Osteocyte (in vitro differentiated cells): ENCODE data around the gene SAAL1. TPM values are rescaled to one million over a fixed set of nuclear protein-coding genes. Genes with fewer than 3 reads are reported as not detected.

ENCODE experiments used
- DNase-seq: peaks from one replicate; pipeline ENCODE4 v3.0.0; 2021; ENCODE audit warnings: mixed read lengths; ENCODE audit not compliant: unreplicated experiment; ENCODE audit errors: extremely low spot score
- H3K27ac Mint-ChIP-seq: one replicate; pipeline ENCODE4 v1.8.0; 2021; ENCODE audit warnings: mild to moderate bottlenecking, mixed read lengths; ENCODE audit not compliant: unreplicated experiment
- H3K27me3 Mint-ChIP-seq: one replicate; pipeline ENCODE4 v1.8.0; 2021; ENCODE audit warnings: mixed read lengths; ENCODE audit not compliant: unreplicated experiment
- H3K36me3 Mint-ChIP-seq: one replicate; pipeline ENCODE4 v1.8.0; 2021; ENCODE audit warnings: mixed read lengths; ENCODE audit not compliant: unreplicated experiment
- H3K4me1 Mint-ChIP-seq: one replicate; pipeline ENCODE4 v1.8.0; 2021; ENCODE audit warnings: mixed read lengths; ENCODE audit not compliant: unreplicated experiment
- H3K4me3 Mint-ChIP-seq: one replicate; pipeline ENCODE4 v1.8.0; 2021; ENCODE audit warnings: mild to moderate bottlenecking, moderate library complexity, mixed read lengths; ENCODE audit not compliant: unreplicated experiment
- H3K9me3 Mint-ChIP-seq: one replicate; pipeline ENCODE4 v1.8.0; 2021; ENCODE audit warnings: mixed read lengths; ENCODE audit not compliant: unreplicated experiment
- total RNA-seq: library from RNA; stranded (reverse); gene quantifications from 2 replicates; pipeline ENCODE4 v1.2.1, GENCODE V29; 2021
- TF ChIP-seq, protein P1 (sequence below): fragments of 200-600 bp; sonication (generic); IDR thresholded peaks from 2 replicates; pipeline ENCODE4 v1.5.0; 2021; ENCODE audit warnings: antibody characterized with exemption, mild to moderate bottlenecking, moderate library complexity

The SAAL1 gene
- total RNA-seq, 1 donor from 2014 or later = 17.6 TPM

- Mint-ChIP-seq H3K27ac (no peak overlapping the region), H3K9me3 (no peaks in the 10 kb centered on the region), H3K4me3 (no peak overlapping the region), H3K36me3 (no peaks in the 10 kb centered on the region), H3K4me1 (no peaks in the 10 kb centered on the region), H3K27me3 (no peaks in the 10 kb centered on the region)
- TF ChIP-seq, protein P1, sequence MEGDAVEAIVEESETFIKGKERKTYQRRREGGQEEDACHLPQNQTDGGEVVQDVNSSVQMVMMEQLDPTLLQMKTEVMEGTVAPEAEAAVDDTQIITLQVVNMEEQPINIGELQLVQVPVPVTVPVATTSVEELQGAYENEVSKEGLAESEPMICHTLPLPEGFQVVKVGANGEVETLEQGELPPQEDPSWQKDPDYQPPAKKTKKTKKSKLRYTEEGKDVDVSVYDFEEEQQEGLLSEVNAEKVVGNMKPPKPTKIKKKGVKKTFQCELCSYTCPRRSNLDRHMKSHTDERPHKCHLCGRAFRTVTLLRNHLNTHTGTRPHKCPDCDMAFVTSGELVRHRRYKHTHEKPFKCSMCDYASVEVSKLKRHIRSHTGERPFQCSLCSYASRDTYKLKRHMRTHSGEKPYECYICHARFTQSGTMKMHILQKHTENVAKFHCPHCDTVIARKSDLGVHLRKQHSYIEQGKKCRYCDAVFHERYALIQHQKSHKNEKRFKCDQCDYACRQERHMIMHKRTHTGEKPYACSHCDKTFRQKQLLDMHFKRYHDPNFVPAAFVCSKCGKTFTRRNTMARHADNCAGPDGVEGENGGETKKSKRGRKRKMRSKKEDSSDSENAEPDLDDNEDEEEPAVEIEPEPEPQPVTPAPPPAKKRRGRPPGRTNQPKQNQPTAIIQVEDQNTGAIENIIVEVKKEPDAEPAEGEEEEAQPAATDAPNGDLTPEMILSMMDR = no peak
- no peak for DNase-seq
These were observed 34.7 kb downstream of the SAAL1 start for GRCh38 chr11:18071098-18071705.

GRCh38 chr11:18067372-18067771 is 38.5 kb downstream of the SAAL1 start:
- no peaks in the 10 kb centered on the region for H3K27me3 Mint-ChIP-seq
- no peak overlapping the region for H3K4me3 Mint-ChIP-seq
- H3K36me3 Mint-ChIP-seq = no peaks in the 10 kb centered on the region
- TF ChIP-seq, protein P1 = no peak
- H3K27ac Mint-ChIP-seq = no peak overlapping the region
- no peaks in the 10 kb centered on the region for H3K4me1 Mint-ChIP-seq
- no peak for DNase-seq
- H3K9me3 Mint-ChIP-seq = no peaks in the 10 kb centered on the region

GRCh38 chr11:18066626-18067025 is 39.3 kb downstream of the SAAL1 start:
- Mint-ChIP-seq H3K27me3 (no peaks in the 10 kb centered on the region), H3K9me3 (no peaks in the 10 kb centered on the region), H3K27ac (no peak overlapping the region), H3K4me3 (no peak overlapping the region), H3K36me3 (no peaks in the 10 kb centered on the region), H3K4me1 (no peaks in the 10 kb centered on the region)
- DNase-seq = no peak
- TF ChIP-seq, protein P1 = no peak

DNA sequence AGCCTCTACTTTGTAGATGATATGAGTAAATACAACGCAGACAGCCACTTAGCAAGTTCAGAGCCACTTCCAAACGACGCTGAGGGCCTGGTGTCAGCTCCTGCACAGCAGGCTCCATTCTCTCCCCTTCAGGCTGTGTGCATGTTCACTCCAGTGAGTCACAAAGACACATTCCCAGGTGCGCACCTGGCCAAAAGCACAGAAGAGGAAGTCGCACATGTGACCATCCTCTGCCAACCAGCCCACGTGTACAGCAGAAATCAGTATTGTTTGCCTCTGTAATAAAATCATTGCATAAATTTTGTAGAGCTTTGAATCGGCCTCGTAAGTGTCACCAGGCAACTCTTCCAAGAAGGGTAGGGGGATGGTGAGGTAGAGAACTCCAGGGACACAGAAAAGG is 40.3 kb downstream of the SAAL1 start:
- no peak overlapping the region for H3K4me3 Mint-ChIP-seq
- DNase-seq = no peak
- TF ChIP-seq, protein P1 = no peak
- no peaks in the 10 kb centered on the region for H3K27me3 Mint-ChIP-seq
- H3K36me3 Mint-ChIP-seq = no peaks in the 10 kb centered on the region
- no peak overlapping the region for H3K27ac Mint-ChIP-seq
- no peaks in the 10 kb centered on the region for H3K4me1 Mint-ChIP-seq
- no peaks in the 10 kb centered on the region for H3K9me3 Mint-ChIP-seq

DNA sequence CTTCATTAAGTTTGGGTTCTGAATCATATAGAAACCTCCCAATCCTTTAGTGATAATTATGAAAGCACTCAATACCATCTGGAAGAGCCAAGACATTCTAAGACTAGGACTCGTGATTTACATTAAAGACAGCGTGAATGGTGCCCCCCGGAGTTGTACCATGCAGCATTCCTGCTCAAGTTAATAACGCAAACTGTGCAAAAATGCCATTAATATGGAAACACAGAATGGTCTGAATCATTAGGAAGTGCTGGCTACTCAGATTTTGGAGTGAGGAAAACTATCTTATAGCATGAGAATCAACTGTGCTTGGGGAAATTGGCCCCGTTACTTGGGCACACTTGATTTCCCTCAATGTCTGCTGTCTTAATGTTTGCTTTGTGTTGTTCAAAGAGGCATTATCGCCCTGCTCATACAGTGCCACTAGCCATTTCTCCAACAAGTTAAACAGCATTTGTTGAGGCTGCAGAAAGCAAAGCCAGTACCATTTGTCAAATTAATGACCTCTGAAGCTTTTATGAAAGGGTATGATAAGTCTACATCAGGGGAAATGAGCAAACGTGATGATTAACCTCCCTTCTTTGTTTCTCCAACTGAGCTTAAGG is 41.3 kb downstream of the SAAL1 start:
- no peaks in the 10 kb centered on the region for H3K4me1 Mint-ChIP-seq
- no peak overlapping the region for H3K27ac Mint-ChIP-seq
- no peak overlapping the region for H3K4me3 Mint-ChIP-seq
- no peaks in the 10 kb centered on the region for H3K27me3 Mint-ChIP-seq
- H3K36me3 Mint-ChIP-seq = no peaks in the 10 kb centered on the region
- H3K9me3 Mint-ChIP-seq = no peaks in the 10 kb centered on the region
- TF ChIP-seq, protein P1 = no peak
- DNase-seq = no peak
